WTC11 (cell line): ENCODE measurements around the gene CTNNA3. TPM values are rescaled to one million over a fixed set of nuclear protein-coding genes. Genes with fewer than 3 reads are reported as not detected.

Experiments used
- ATAC-seq: fragments of 200-7000 bp; cut with Tn5 transposase; 2 replicates; pipeline ENCODE4 v1.10.0; 2021; ENCODE audit warnings: mild to moderate bottlenecking, moderate library complexity
- CTCF ChIA-PET: fragments of 300-600 bp; sonication (Branson Sonifier 250); formaldehyde crosslinking; loops from one replicate; lab custom pipeline; 2021; ENCODE audit warnings: antibody characterized with exemption; lab: Charles Lee
- POLR2A ChIA-PET: fragments of 350-600 bp; sonication (Branson Sonifier 250); formaldehyde crosslinking; loops from one replicate; lab custom pipeline; 2021; ENCODE audit warnings: antibody characterized with exemption; lab: Charles Lee
- DNase-seq: peaks from one replicate; pipeline ENCODE4 v3.0.0; 2021; ENCODE audit warnings: low spot score
- H3K27ac Mint-ChIP-seq: 2 replicates; pipeline ENCODE4 v1.8.0; 2021; ENCODE audit warnings: mixed read lengths
- H3K27me3 Mint-ChIP-seq: 2 replicates; pipeline ENCODE4 v1.8.0; 2021; ENCODE audit warnings: low read depth, mild to moderate bottlenecking, moderate library complexity, mixed read lengths
- H3K36me3 Mint-ChIP-seq: 2 replicates; pipeline ENCODE4 v1.8.0; 2021; ENCODE audit warnings: mixed read lengths
- H3K4me1 Mint-ChIP-seq: 2 replicates; pipeline ENCODE4 v1.8.0; 2022; ENCODE audit warnings: mixed read lengths
- H3K4me3 Mint-ChIP-seq: 2 replicates; pipeline ENCODE4 v1.8.0; 2021; ENCODE audit warnings: mild to moderate bottlenecking, moderate library complexity, mixed read lengths
- H3K9me3 Mint-ChIP-seq: 2 replicates; pipeline ENCODE4 v1.8.0; 2021; ENCODE audit warnings: mixed read lengths
- EMX1 ChIP-seq: fragments of 250-450 bp; sonication (Bioruptor Pico); IDR thresholded peaks from 2 replicates; pipeline ENCODE4 v1.8.0; 2021; ENCODE audit warnings: mild to moderate bottlenecking
- ETV6 ChIP-seq: sonication (generic); formaldehyde crosslinking; IDR thresholded peaks from 2 replicates; pipeline ENCODE4 v1.8.1; 2022; ENCODE audit warnings: mild to moderate bottlenecking, missing genetic modification reagents
- NFATC4 ChIP-seq: fragments of 250-450 bp; sonication (Bioruptor Pico); IDR thresholded peaks from 2 replicates; pipeline ENCODE4 v1.9.0; 2021; ENCODE audit warnings: mild to moderate bottlenecking
- NFE2L1 ChIP-seq: sonication (generic); formaldehyde crosslinking; IDR thresholded peaks from 2 replicates; pipeline ENCODE4 v1.8.1; 2023; ENCODE audit warnings: missing genetic modification reagents
- NR3C1 ChIP-seq: sonication (generic); formaldehyde crosslinking; conservative IDR thresholded peaks from 2 replicates; pipeline ENCODE4 v1.8.1; 2023; ENCODE audit warnings: low read depth, mild to moderate bottlenecking, missing genetic modification reagents
- SMAD3 ChIP-seq: sonication (generic); formaldehyde crosslinking; IDR thresholded peaks from 2 replicates; pipeline ENCODE4 v1.8.0; 2022; ENCODE audit warnings: missing genetic modification reagents, mild to moderate bottlenecking, borderline replicate concordance
- SOX15 ChIP-seq: fragments of 250-450 bp; sonication (Bioruptor Pico); IDR thresholded peaks from 2 replicates; pipeline ENCODE4 v1.9.0; 2021; ENCODE audit warnings: mild to moderate bottlenecking
- TEAD4 ChIP-seq: sonication (generic); formaldehyde crosslinking; IDR thresholded peaks from 2 replicates; pipeline ENCODE4 v1.8.0; 2022; ENCODE audit warnings: mild to moderate bottlenecking, missing genetic modification reagents
- ZNF416 ChIP-seq: fragments of 250-450 bp; sonication (Bioruptor Pico); IDR thresholded peaks from 2 replicates; pipeline ENCODE4 v1.9.0; 2021; ENCODE audit warnings: mild to moderate bottlenecking, inconsistent platforms
- total RNA-seq: library from RNA; stranded (reverse); gene quantifications from 3 replicates; pipeline ENCODE4 v1.2.3, GENCODE V29; 2021
- TF ChIP-seq, protein P1 (sequence below): fragments of 200-600 bp; IDR thresholded peaks from 2 replicates; pipeline ENCODE4 v1.8.0; 2022; ENCODE audit warnings: antibody characterized with exemption
- TF ChIP-seq, protein P2 (sequence below): fragments of 250-450 bp; sonication (Bioruptor Pico); IDR thresholded peaks from 2 replicates; pipeline ENCODE4 v2.1.2; 2022; ENCODE audit warnings: mild to moderate bottlenecking, moderate library complexity
- TF ChIP-seq, protein P3 (sequence below): sonication (generic); formaldehyde crosslinking; IDR thresholded peaks from 2 replicates; pipeline ENCODE4 v1.8.0; 2022; ENCODE audit warnings: mild to moderate bottlenecking, missing genetic modification reagents
- TF ChIP-seq, protein P4 (sequence below): sonication (generic); formaldehyde crosslinking; IDR thresholded peaks from 2 replicates; pipeline ENCODE4 v1.8.0; 2022; ENCODE audit warnings: missing genetic modification reagents
- TF ChIP-seq, protein P5 (sequence below): sonication (generic); formaldehyde crosslinking; IDR thresholded peaks from 2 replicates; pipeline ENCODE4 v1.8.1; 2023; ENCODE audit warnings: mild to moderate bottlenecking, missing genetic modification reagents
- TF ChIP-seq, protein P6 (sequence below): sonication (generic); formaldehyde crosslinking; IDR thresholded peaks from 2 replicates; pipeline ENCODE4 v1.8.1; 2022; ENCODE audit warnings: mild to moderate bottlenecking, moderate library complexity, missing genetic modification reagents
- TF ChIP-seq, protein P7 (sequence below): sonication (generic); formaldehyde crosslinking; IDR thresholded peaks from 2 replicates; pipeline ENCODE4 v1.8.1; 2022; ENCODE audit warnings: missing genetic modification reagents, borderline replicate concordance

Gene CTNNA3
- total RNA-seq, 1 experiment from 2014 or later = 6.1 TPM

DNA sequence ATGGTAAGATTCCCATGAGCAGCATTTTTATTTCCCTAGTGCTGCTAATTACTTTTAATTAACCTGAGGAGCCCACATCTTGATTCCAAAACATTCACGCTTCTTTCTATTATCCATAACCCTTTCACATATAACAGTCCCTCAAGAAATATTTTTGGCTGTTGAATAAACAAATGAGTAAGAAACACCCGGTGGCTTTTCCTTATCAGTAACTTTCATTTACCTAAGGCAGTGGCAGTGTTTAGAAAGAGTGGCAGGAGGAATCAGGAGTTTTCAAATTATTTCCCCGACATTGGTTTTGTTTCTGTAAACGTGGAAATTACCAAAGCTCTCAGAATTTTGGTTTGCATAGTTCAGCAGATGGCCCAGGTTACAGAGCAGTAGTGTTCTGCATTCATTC, 1785.8 kb downstream of the CTNNA3 start (continued):
- TF ChIP-seq, protein P1, sequence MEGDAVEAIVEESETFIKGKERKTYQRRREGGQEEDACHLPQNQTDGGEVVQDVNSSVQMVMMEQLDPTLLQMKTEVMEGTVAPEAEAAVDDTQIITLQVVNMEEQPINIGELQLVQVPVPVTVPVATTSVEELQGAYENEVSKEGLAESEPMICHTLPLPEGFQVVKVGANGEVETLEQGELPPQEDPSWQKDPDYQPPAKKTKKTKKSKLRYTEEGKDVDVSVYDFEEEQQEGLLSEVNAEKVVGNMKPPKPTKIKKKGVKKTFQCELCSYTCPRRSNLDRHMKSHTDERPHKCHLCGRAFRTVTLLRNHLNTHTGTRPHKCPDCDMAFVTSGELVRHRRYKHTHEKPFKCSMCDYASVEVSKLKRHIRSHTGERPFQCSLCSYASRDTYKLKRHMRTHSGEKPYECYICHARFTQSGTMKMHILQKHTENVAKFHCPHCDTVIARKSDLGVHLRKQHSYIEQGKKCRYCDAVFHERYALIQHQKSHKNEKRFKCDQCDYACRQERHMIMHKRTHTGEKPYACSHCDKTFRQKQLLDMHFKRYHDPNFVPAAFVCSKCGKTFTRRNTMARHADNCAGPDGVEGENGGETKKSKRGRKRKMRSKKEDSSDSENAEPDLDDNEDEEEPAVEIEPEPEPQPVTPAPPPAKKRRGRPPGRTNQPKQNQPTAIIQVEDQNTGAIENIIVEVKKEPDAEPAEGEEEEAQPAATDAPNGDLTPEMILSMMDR = no peak
- no peak for TF ChIP-seq ETV6
- TF ChIP-seq, protein P2, sequence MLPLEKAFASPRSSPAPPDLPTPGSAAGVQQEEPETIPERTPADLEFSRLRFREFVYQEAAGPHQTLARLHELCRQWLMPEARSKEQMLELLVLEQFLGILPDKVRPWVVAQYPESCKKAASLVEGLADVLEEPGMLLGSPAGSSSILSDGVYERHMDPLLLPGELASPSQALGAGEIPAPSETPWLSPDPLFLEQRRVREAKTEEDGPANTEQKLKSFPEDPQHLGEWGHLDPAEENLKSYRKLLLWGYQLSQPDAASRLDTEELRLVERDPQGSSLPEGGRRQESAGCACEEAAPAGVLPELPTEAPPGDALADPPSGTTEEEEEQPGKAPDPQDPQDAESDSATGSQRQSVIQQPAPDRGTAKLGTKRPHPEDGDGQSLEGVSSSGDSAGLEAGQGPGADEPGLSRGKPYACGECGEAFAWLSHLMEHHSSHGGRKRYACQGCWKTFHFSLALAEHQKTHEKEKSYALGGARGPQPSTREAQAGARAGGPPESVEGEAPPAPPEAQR (CRISPR knock-in tag) = no peak

DNA sequence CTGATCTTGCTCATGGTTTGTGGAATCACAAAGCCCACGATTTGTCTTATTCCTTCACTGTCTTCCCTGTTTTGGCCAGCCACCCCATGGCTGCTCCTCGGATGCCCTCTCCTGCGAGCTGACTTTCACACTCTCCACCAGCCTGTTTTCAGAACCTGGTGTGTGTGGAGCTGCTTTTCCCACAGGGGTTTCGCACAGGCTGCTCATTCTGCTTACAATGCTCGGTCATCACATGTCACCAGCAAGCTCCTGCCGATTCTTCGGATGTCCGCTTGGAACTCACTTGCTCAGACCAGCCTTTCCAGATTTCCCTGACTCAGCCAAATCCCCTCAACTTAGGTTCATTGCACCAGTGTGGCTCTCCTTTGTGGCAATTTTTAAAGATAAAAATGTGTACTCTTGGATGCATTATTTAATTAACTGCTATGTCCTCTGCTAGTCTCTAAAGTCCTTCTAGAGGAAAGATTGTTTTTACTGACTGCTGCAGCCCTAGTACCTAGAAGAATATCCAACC, 1788.7 kb downstream of the CTNNA3 start:
- no peak overlapping the region; the same call in 1 of the 2 replicates for H3K27ac Mint-ChIP-seq
- DNase-seq (no peak), ATAC-seq (no peak)
- no peaks in the 10 kb centered on the region for H3K36me3 Mint-ChIP-seq
- no peak for TF ChIP-seq NFE2L1 (CRISPR knock-in tag)
- TF ChIP-seq, protein P3, sequence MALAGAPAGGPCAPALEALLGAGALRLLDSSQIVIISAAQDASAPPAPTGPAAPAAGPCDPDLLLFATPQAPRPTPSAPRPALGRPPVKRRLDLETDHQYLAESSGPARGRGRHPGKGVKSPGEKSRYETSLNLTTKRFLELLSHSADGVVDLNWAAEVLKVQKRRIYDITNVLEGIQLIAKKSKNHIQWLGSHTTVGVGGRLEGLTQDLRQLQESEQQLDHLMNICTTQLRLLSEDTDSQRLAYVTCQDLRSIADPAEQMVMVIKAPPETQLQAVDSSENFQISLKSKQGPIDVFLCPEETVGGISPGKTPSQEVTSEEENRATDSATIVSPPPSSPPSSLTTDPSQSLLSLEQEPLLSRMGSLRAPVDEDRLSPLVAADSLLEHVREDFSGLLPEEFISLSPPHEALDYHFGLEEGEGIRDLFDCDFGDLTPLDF = no peak
- TF ChIP-seq TEAD4 = no peak
- POLR2A ChIA-PET = no interaction called here
- no peaks in the 10 kb centered on the region for H3K4me1 Mint-ChIP-seq
- no peaks in the 10 kb centered on the region for H3K27me3 Mint-ChIP-seq
- CTCF ChIA-PET = no interaction called here
- no peak overlapping the region for H3K4me3 Mint-ChIP-seq
- H3K9me3 Mint-ChIP-seq = no peaks in the 10 kb centered on the region

DNA sequence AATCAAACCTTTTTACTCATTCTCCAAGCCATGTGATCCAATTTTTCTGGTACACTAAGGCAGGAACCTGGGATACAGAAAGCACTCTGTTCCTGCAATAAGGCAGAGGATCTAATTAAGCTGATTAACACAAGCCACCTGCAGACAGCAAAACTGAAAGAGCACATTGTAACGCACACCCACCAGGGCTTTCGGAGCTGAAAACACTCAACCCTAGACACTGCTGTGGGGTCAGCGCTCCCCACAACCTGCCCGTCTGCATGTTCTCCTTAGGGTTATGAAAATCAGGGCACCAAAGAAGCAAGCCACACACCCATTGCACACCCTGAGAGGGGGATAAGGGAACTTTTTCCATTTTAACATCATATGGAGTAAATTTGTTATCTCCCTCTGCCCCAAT, 1792.4 kb downstream of the CTNNA3 start:
- no peak overlapping the region for H3K27ac Mint-ChIP-seq
- no peaks in the 10 kb centered on the region for H3K9me3 Mint-ChIP-seq
- H3K27me3 Mint-ChIP-seq = no peaks in the 10 kb centered on the region
- DNase-seq (no peak), ATAC-seq (no peak)
- H3K4me3 Mint-ChIP-seq = no peak overlapping the region
- no peaks in the 10 kb centered on the region for H3K36me3 Mint-ChIP-seq
- ChIA-PET POLR2A (no interaction called here), CTCF (no interaction called here)
- no peaks in the 10 kb centered on the region for H3K4me1 Mint-ChIP-seq
- TF ChIP-seq, protein P4, sequence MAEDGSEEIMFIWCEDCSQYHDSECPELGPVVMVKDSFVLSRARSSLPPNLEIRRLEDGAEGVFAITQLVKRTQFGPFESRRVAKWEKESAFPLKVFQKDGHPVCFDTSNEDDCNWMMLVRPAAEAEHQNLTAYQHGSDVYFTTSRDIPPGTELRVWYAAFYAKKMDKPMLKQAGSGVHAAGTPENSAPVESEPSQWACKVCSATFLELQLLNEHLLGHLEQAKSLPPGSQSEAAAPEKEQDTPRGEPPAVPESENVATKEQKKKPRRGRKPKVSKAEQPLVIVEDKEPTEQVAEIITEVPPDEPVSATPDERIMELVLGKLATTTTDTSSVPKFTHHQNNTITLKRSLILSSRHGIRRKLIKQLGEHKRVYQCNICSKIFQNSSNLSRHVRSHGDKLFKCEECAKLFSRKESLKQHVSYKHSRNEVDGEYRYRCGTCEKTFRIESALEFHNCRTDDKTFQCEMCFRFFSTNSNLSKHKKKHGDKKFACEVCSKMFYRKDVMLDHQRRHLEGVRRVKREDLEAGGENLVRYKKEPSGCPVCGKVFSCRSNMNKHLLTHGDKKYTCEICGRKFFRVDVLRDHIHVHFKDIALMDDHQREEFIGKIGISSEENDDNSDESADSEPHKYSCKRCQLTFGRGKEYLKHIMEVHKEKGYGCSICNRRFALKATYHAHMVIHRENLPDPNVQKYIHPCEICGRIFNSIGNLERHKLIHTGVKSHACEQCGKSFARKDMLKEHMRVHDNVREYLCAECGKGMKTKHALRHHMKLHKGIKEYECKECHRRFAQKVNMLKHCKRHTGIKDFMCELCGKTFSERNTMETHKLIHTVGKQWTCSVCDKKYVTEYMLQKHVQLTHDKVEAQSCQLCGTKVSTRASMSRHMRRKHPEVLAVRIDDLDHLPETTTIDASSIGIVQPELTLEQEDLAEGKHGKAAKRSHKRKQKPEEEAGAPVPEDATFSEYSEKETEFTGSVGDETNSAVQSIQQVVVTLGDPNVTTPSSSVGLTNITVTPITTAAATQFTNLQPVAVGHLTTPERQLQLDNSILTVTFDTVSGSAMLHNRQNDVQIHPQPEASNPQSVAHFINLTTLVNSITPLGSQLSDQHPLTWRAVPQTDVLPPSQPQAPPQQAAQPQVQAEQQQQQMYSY (CRISPR knock-in tag) = no peak
- TF ChIP-seq SMAD3 (no peak), SOX15 (no peak), NFATC4 (CRISPR knock-in tag) (no peak), NR3C1 (CRISPR knock-in tag) (no peak), ZNF416 (no peak), EMX1 (CRISPR knock-in tag) (no peak)
- TF ChIP-seq, protein P5, sequence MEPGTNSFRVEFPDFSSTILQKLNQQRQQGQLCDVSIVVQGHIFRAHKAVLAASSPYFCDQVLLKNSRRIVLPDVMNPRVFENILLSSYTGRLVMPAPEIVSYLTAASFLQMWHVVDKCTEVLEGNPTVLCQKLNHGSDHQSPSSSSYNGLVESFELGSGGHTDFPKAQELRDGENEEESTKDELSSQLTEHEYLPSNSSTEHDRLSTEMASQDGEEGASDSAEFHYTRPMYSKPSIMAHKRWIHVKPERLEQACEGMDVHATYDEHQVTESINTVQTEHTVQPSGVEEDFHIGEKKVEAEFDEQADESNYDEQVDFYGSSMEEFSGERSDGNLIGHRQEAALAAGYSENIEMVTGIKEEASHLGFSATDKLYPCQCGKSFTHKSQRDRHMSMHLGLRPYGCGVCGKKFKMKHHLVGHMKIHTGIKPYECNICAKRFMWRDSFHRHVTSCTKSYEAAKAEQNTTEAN (CRISPR knock-in tag) = no peak
- TF ChIP-seq, protein P1 = no peak
- TF ChIP-seq, protein P6, sequence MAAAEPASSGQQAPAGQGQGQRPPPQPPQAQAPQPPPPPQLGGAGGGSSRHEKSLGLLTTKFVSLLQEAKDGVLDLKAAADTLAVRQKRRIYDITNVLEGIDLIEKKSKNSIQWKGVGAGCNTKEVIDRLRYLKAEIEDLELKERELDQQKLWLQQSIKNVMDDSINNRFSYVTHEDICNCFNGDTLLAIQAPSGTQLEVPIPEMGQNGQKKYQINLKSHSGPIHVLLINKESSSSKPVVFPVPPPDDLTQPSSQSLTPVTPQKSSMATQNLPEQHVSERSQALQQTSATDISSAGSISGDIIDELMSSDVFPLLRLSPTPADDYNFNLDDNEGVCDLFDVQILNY = no peak
- TF ChIP-seq, protein P7, sequence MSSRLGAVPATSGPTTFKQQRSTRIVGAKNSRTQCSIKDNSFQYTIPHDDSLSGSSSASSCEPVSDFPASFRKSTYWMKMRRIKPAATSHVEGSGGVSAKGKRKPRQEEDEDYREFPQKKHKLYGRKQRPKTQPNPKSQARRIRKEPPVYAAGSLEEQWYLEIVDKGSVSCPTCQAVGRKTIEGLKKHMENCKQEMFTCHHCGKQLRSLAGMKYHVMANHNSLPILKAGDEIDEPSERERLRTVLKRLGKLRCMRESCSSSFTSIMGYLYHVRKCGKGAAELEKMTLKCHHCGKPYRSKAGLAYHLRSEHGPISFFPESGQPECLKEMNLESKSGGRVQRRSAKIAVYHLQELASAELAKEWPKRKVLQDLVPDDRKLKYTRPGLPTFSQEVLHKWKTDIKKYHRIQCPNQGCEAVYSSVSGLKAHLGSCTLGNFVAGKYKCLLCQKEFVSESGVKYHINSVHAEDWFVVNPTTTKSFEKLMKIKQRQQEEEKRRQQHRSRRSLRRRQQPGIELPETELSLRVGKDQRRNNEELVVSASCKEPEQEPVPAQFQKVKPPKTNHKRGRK = no peak
